Fibroblast of mammary gland (primary cell): ENCODE measurements around the gene CNGB1.

ENCODE experiments used
- DNase-seq: peaks from one replicate; pipeline ENCODE4 v3.0.0-alpha.2; 2010; ENCODE audit warnings: low read depth
- H3K4me3 ChIP-seq: 2 replicates; pipeline ENCODE4 v1.5.1; 2011; ENCODE audit warnings: low read depth, mild to moderate bottlenecking, low read length, moderate library complexity; ENCODE audit not compliant: control insufficient read depth
- TF ChIP-seq, protein P1 (sequence below): conservative IDR thresholded peaks from 2 replicates; pipeline ENCODE4 v1.5.1; 2011; ENCODE audit warnings: low read depth, low read length, inconsistent platforms; ENCODE audit not compliant: control insufficient read depth, insufficient read depth

Gene CNGB1

DNA sequence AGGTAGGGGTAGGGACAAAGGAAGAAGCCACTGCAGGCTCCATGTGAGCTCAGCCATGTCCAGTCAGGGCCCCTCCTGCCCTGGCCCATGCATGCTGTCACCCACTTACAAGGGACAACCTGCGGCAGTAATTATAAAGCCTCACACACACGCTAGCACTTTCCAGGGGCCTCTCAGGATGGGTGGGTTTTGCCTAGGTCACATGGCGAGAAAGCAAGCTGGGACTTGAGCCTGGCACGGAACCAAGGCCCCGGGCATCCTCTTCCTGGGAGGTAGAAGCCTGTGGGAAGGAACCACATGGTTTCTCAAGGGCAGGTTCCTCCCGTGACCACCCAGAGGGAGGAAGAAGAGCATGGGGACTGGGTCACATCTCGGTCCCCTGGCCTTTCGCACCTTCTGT is 22.5 kb upstream of the CNGB1 start:
- H3K4me3 ChIP-seq: no peak overlapping the region
- TF ChIP-seq, protein P1, sequence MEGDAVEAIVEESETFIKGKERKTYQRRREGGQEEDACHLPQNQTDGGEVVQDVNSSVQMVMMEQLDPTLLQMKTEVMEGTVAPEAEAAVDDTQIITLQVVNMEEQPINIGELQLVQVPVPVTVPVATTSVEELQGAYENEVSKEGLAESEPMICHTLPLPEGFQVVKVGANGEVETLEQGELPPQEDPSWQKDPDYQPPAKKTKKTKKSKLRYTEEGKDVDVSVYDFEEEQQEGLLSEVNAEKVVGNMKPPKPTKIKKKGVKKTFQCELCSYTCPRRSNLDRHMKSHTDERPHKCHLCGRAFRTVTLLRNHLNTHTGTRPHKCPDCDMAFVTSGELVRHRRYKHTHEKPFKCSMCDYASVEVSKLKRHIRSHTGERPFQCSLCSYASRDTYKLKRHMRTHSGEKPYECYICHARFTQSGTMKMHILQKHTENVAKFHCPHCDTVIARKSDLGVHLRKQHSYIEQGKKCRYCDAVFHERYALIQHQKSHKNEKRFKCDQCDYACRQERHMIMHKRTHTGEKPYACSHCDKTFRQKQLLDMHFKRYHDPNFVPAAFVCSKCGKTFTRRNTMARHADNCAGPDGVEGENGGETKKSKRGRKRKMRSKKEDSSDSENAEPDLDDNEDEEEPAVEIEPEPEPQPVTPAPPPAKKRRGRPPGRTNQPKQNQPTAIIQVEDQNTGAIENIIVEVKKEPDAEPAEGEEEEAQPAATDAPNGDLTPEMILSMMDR: no peak
- DNase-seq: no peak

DNA sequence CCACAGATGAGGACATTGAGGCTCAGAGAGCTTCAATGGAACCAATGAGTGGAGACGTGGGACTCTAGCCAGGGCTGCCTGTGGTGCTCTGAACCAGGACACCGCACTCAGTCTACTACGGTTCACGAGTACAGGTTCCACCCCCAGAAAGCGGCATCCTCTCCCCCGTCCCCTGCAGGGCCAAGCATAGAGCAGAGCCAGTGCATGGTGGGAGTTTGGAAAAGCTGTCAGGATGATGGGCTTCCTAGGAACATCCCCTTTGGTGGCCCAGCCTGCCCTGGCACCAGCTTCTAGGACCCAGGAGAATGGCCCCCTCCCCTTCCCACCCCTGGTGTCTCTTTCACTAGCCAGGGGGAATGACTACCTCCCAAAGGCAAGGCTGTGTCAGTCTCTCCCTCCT is 21.2 kb upstream of the CNGB1 start:
- TF ChIP-seq, protein P1: no peak
- no peak for DNase-seq
- no peak overlapping the region for H3K4me3 ChIP-seq

GRCh38 chr16:57991551-57992059 is 20.7 kb upstream of the CNGB1 start:
- no peak overlapping the region for H3K4me3 ChIP-seq
- TF ChIP-seq, protein P1: no peak

GRCh38 chr16:57988929-57989328 is 18.0 kb upstream of the CNGB1 start:
- TF ChIP-seq, protein P1: no peak
- no peak for DNase-seq
- H3K4me3 ChIP-seq: no peak overlapping the region

More at GRCh38 chr16:57991551-57992059, 20.7 kb upstream of the CNGB1 start:
- DNase-seq: no peak

- TF ChIP-seq, protein P1: no peak
- no peak overlapping the region for H3K4me3 ChIP-seq
- no peak for DNase-seq
Measured at GRCh38 chr16:57987441-57988177, 16.7 kb upstream of the CNGB1 start.

- DNase-seq: no peak
- H3K4me3 ChIP-seq: no peak overlapping the region
- TF ChIP-seq, protein P1: no peak
Measured at GRCh38 chr16:57986196-57986595, 15.3 kb upstream of the CNGB1 start.
